ENCODE results near the gene CNTNAP5. TPM values are rescaled to one million over a fixed set of nuclear protein-coding genes. Genes with fewer than 3 reads are reported as not detected.

Gene CNTNAP5
- total and polyA plus RNA-seq, 2 of the 8 experiments (the other 6 are each of a cell fraction or from before 2014, with no cell fraction given) = 0.11 to 0.76 TPM

- H2BK12ac ChIP-seq (ENCODE audit: low read depth, low read length) = no peak overlapping the region
- ChIA-PET POLR2A (ENCODE audit: partially characterized antibody) (no interaction called here), CTCF (ENCODE audit: partially characterized antibody) (interaction anchor here (0.9 kb wide), 1 partner anchor 492 kb away, joined by 3 read pairs; no protein-coding TSS in a partner anchor)
- no peaks in the 10 kb centered on the region; the same call in 1 of the 2 replicates for H3K23me2 ChIP-seq (ENCODE audit: low read depth, low read length)
- no peak overlapping the region for H3K18ac ChIP-seq (ENCODE audit: extremely low read depth, low read length)
- H3K27me3 ChIP-seq (replicated peaks in 1 of 4; ENCODE audit: control insufficient read depth in 3 of 4, extremely low read depth in 1 of 4, insufficient read depth in 3 of 4, low read length in 3 of 4) = no peaks in the 10 kb centered on the region
- H2AK5ac ChIP-seq (ENCODE audit: low read depth, low read length) = no peak overlapping the region
- H3K79me2 ChIP-seq (ENCODE audit: control insufficient read depth in 1 of 2, insufficient read depth in 2 of 2, low read length in 2 of 2) = no peaks in the 10 kb centered on the region
- H4K8ac ChIP-seq (ENCODE audit: extremely low read depth, insufficient read depth, low read length) = no peak overlapping the region
- no peak overlapping the region for H3K56ac ChIP-seq (replicated peaks; ENCODE audit: insufficient read length, low read depth, low read length)
- H2BK20ac ChIP-seq (ENCODE audit: low read length) = no peak overlapping the region
- no peaks in the 10 kb centered on the region for H3K79me1 ChIP-seq (ENCODE audit: low read depth, low read length)
- no peak overlapping the region for H2AFZ ChIP-seq (ENCODE audit: low read length)
- H4K91ac ChIP-seq (replicated peaks; ENCODE audit: insufficient read length, low read length) = no peak overlapping the region
- FAIRE-seq (no peak), DNase-seq (ENCODE audit: low read depth in 1 of 2, low spot score in 2 of 2) (no peak)
- no peak overlapping the region for H3K27ac ChIP-seq (ENCODE audit: low read depth, low read length)
- no peak overlapping the region for H3K9ac ChIP-seq (replicated peaks in 1 of 4; ENCODE audit: extremely low read depth in 1 of 4, low read depth in 3 of 4, low read length in 3 of 4)
- no peaks in the 10 kb centered on the region for H4K20me1 ChIP-seq (replicated peaks in 1 of 2; ENCODE audit: control insufficient read depth in 1 of 2, insufficient read depth in 2 of 2, low read length in 2 of 2)
- WGBS, 2 experiments (ENCODE audit: extremely low coverage in 1 of 2, insufficient coverage in 1 of 2, insufficient read length in 1 of 2, insufficient replicate concordance in 2 of 2, low coverage in 1 of 2, low lambda C conversion rate in 2 of 2, missing lambda C conversion rate in 1 of 2) = 84% methylated on average over 4 of the region's 4 CpGs; no CpG with 5 or more reads in 1 of the 2 experiments
- H3K4me1 ChIP-seq (replicated peaks in 1 of 4; ENCODE audit: control insufficient read depth in 3 of 4, insufficient read depth in 4 of 4, low read length in 3 of 4) = peaks cover 0 to 9% (median 3%) of the 10 kb centered on the region in 4 experiments; a peak in 5 of 7 replicates
- no peaks in the 10 kb centered on the region for H3K9me3 ChIP-seq (ENCODE audit: insufficient read depth in 2 of 2, low read depth in 1 of 2, low read length in 1 of 2)
- no peak overlapping the region for H3K4ac ChIP-seq (replicated peaks; ENCODE audit: insufficient read length, low read depth, low read length)
- no peak overlapping the region for H3K4me3 ChIP-seq (ENCODE audit: extremely low read depth in 1 of 4, insufficient read depth in 2 of 4, low read depth in 3 of 4, low read length in 4 of 4)
- no peak overlapping the region for H3K14ac ChIP-seq (ENCODE audit: insufficient read length)
- H2BK15ac ChIP-seq (ENCODE audit: low read length) = no peak overlapping the region
- H3K4me2 ChIP-seq (ENCODE audit: insufficient read depth in 1 of 2, low read depth in 2 of 2, low read length in 2 of 2) = no peak overlapping the region
- no peak overlapping the region for H3K23ac ChIP-seq (ENCODE audit: insufficient read length)
- TF ChIP-seq CHD1 (IDR thresholded peaks at IDR 0.05; ENCODE audit: low read depth, low read length) (no peak), E2F6 (IDR thresholded peaks at IDR 0.05) (no peak), USF2 (IDR thresholded peaks at IDR 0.05; ENCODE audit: low read length) (no peak), SP4 (IDR thresholded peaks at IDR 0.05; ENCODE audit: low read length) (no peak), TCF12 (IDR thresholded peaks at IDR 0.05; ENCODE audit: low read depth, low read length) (no peak), POLR2AphosphoS5 (IDR thresholded peaks at IDR 0.05; ENCODE audit: low read depth, low read length) (no peak), ASH2L (IDR thresholded peaks at IDR 0.05; ENCODE audit: low read length) (no peak), POU5F1 (IDR thresholded peaks at IDR 0.05; ENCODE audit: low read depth, low read length) (no peak), EP300 (IDR thresholded peaks at IDR 0.05; ENCODE audit: borderline replicate concordance in 1 of 2, low read depth in 2 of 2, low read length in 2 of 2) (no peak), CTBP2 (IDR thresholded peaks at IDR 0.05; ENCODE audit: borderline replicate concordance, insufficient read depth, insufficient read length, low read length) (no peak), JUN (IDR thresholded peaks at IDR 0.05; ENCODE audit: low read depth, low read length) (no peak), RBBP5 (IDR thresholded peaks at IDR 0.05; ENCODE audit: borderline replicate concordance, low read depth, low read length) (no peak), TEAD4 (IDR thresholded peaks at IDR 0.05; ENCODE audit: low read depth, low read length) (no peak)
- H2BK5ac ChIP-seq (ENCODE audit: low read depth, low read length) = no peak overlapping the region
- H4K5ac ChIP-seq (ENCODE audit: insufficient read length, low read depth, low read length) = no peak overlapping the region
- H2BK120ac ChIP-seq (replicated peaks; ENCODE audit: low read depth, low read length) = no peak overlapping the region
- H3K36me3 ChIP-seq (ENCODE audit: control insufficient read depth in 2 of 4, insufficient read depth in 4 of 4, low read length in 3 of 4) = no peaks in the 10 kb centered on the region
Observed at GRCh38 chr2:124039762-124040291, 14.7 kb downstream of the CNTNAP5 start.

Measured in H1 (cell line).